Gastroesophageal sphincter (tissue), 3 donors: ENCODE results near the gene TRIM29.

Experiments
- POLR2A ChIP-seq, 2 donors: fragments of 450-650 bp; IDR thresholded peaks; one replicate each; pipeline ENCODE4 v1.6.1; 2017; ENCODE audit warnings: antibody characterized with exemption in 2 of 2, mild to moderate bottlenecking in 2 of 2, moderate library complexity in 1 of 2
- TF ChIP-seq, protein P1 (sequence below), 4 experiments: fragments of 200-600 bp in 2 of 4; fragments of 450-650 bp in 2 of 4; sonication (generic) in 1 of 4; IDR thresholded peaks; one replicate each; pipeline ENCODE4 v1.5.1; 2017 to 2019; ENCODE audit warnings: antibody characterized with exemption in 4 of 4, mild to moderate bottlenecking in 2 of 4, moderate library complexity in 2 of 4

DNA sequence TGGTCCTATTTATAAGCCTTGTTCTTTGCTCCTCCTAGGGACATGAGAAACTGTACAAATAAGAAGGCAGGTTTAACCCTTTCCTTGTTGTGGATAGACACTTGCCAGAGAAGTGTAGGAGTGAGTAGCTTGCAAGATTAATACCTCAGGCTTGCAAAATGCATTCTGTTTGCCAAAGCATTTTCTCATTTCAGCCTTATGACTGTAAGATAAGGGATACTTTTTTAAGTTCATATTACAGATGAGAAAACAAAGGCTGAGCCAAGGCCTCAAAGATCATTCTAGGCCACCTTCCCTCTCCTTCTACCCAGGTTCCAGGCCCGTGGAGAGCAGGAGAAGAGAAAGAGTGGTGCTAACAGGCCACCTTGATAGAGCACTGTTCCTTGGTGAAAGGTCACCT, 46.8 kb downstream of the TRIM29 start:
- TF ChIP-seq, protein P1, sequence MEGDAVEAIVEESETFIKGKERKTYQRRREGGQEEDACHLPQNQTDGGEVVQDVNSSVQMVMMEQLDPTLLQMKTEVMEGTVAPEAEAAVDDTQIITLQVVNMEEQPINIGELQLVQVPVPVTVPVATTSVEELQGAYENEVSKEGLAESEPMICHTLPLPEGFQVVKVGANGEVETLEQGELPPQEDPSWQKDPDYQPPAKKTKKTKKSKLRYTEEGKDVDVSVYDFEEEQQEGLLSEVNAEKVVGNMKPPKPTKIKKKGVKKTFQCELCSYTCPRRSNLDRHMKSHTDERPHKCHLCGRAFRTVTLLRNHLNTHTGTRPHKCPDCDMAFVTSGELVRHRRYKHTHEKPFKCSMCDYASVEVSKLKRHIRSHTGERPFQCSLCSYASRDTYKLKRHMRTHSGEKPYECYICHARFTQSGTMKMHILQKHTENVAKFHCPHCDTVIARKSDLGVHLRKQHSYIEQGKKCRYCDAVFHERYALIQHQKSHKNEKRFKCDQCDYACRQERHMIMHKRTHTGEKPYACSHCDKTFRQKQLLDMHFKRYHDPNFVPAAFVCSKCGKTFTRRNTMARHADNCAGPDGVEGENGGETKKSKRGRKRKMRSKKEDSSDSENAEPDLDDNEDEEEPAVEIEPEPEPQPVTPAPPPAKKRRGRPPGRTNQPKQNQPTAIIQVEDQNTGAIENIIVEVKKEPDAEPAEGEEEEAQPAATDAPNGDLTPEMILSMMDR (IDR thresholded peaks at IDR 0.05): no peak
- TF ChIP-seq POLR2A (IDR thresholded peaks at IDR 0.05): no peak
